NCI-H524 (cell line): ENCODE results near the gene CHD5.

Experiments
- DNase-seq, 2 experiments: peaks; one replicate each; lab custom pipeline; 2025; lab: John Stamatoyannopoulos, UW

CHD5 gene

DNA sequence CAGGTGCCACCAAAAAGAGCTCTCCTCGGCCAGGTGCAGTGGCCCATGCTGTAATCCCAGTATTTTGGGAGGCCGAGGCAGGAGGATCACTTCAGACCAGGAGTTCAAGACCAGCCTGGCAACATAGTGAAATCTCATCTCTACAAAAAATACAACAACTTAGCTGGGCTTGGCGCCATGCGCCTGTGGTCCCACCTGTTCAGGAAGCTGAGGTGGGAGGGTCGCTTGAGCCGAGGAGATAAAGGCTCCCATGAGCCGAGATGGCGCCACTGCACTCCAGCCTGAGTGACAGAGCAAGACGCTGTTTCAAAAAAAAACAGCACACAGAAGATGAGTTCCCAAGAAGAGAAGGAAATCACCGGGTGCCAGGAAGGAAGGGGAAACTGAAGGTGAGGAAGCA is 67.0 kb downstream of the CHD5 start:
- no peak for DNase-seq

DNA sequence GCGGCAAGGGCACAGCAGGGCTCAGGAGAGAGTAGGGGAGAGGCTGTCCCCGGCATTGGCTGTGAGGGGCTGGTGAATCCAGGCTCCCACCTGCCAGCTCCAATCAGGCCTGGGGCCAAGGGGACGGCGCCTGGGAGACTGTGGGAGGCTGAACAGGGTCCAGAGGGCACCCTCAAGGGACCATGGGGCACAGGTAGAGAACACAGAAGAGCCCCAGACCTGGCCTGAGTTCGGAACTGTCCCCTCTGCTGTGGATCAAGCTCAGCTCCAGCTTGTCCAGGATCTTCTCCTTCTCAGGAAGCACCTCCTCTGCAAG is 67.5 kb downstream of the CHD5 start:
- DNase-seq: no peak

DNA sequence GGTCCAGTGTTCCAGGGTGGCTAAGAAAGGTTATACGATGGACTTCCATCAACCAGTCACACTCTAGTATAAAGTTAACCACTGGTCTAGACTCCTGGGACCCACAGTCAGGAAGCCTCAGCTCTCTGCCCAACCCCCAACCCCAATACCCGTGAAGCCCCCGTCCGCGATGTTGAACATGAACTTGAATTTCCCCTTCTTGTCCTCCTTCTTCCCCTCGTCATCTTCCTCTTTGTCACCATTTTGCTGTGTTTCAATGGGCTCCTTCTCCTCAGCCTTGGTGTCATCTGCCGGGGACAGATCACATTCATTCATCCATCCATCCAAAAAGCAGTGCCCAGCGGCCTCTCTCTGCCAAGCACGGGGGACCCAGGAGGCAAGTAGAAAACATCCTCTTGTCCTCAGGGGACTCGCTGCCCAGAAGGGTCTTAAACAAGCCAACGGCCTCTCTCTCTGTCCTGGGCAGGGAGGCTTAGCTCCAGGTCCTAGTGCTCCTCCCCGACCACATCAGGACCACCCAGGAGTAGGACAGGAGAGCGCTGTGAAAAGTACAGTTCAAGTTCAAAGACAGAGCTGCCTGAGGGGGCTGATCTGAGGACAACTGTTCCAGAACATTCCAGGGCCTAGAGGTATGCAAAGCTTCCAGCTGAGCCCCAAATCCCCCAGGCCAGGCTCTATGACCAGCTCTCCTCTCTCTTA is 68.0 kb downstream of the CHD5 start:
- DNase-seq: no peak

DNA sequence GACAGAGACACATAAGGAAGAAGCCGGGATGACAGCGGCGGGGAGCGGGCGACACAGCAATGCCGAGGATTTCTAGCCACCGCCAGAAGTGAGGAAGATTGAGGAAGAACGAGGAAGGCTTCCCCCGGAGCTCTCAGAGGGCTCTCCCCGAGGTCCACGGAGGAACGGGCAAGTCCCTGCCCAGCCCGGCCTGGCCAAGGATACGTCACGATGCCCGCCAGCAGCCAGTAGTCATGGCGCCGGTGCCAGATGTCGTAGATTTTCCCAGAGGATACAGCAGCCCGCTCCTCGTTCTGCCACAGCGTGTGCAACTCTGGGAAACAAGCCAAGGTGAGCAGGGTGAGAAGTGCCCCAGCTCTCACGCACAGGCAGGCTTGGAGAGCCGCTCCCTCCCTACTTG is 68.5 kb downstream of the CHD5 start:
- DNase-seq: peak; percentile 84 to 91

DNA sequence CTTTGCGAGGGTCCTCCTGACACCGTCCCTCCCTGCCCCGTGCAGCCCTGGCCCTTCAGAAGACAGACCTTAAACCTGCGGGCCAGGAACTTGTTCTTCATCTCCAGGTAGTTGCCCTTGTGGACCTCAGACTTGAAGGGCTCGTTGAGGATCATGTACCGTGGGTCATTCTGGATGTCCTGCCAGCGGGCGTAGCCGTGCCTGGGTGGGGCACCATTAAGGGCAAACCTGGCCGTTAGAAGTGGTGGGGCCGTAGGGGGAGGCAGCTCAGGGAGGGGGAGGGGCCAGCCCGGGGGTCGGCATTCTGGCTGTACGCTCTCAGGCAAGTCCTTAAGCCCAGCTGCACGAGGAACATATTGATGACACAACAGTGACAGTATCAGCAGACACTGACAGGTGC is 69.8 kb downstream of the CHD5 start:
- DNase-seq: no peak

DNA sequence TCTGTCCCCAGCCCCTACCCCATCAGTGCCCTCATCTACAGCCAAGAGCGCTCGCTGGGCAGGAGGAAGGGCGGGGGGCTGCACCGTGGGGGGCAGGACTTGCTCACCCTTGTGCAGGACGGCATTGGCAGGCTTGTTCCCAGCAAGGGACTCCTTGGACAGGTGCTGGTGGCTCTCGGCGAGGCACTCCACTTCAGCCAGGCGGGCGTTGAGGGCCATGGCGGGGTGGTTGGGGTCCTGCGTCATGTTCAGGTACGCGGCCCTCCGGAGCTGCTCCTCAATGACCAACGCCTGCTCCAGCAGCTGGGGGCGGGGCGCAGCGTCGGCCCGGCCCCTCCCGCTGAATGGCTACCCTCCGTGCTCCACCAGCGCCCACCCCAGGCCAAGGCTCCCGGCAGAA is 70.4 kb downstream of the CHD5 start:
- DNase-seq: no peak

DNA sequence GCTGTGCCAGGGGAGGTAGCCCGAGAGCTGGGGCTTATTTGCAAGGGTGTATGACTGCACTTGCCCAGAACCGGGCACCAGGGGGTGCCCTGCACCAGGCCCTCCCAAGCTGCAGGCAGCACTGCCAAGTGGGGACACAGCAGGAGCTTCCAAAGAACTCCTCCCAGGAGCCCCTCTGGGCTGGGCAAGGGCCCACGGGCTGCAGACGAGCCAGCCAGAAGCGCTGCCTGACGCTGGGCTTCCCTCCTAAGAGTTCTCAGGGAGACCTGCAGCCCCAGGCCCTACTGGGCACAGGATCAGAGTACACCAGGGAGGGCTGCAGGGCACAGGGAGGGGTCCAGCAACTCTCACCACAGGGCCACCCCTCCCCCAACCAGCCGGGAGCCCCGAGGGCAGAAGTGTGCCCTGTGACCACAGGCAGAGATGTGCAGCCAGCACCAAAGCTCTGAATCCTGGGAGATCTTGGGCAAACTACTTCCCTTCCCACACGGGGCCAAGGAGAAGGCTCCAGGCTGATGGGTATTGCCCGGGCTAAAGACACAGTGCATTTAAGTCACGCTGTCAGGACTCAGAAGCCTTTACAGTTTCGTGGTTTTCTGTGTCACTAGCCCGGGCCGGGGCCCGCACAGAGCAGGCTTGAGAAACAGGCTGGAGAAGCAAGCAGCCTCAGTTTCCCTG is 71.0 kb downstream of the CHD5 start:
- peak; percentile 37 to 77 for DNase-seq

DNA sequence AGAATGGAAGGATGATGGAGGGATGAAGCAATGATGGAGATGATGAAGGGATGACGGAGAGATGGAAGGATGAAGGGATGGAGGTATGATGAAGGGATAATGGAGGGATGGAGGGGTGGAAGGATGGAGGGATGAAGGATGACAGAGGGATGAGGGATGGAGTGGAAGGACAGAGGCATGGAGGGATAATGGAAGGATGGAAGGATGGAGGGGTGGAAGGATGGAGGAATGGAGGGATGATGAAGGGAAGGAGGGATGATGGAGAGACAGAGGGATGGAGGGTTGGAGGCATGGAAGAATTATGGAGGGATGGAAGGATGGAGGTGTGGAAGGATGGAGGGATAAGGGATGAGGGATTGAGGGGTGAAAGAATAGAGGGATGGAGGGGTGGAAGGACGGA is 71.6 kb downstream of the CHD5 start:
- no peak for DNase-seq

DNA sequence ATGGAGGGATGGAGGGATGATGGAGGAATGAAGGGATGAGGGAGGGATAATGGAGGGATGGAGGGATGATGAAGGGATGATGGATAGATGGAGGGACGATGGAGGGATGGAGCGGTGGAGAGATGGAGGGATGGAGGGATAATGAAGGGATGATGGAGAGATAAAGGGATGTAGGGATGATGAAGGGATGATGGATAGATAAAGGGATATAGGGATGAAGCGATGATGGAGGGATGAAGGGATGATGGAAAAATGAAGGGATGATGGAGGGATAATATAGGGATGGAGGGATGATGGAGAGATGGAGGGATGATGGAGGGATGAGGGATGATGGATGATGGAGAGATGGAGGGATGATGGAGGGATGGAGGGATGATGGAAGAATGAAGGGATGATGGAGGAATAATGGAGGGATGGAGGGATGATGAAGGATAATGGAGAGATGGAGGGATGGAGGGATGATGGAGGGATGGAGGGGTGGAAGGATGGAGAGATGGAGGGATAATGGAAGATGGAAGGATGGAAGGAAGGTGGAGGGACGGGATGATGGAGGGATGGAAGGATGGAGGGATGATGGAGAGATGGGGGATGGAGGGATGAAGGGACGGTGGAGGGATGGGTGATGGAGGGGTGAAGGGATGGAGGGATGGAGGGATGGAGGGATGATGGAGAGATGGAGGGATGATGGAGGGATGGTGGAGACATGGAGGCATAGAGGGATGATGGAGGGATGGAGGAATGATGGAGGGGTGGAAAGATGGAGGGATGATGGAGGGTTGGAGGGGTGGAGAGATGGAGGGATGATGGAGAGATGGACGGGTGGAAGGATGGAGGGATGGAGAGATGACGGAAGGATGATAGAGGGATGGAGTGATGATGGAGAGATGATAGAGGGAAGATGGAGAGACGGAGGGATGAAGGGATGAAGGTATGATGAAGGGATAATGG is 72.4 kb downstream of the CHD5 start:
- no peak for DNase-seq

DNA sequence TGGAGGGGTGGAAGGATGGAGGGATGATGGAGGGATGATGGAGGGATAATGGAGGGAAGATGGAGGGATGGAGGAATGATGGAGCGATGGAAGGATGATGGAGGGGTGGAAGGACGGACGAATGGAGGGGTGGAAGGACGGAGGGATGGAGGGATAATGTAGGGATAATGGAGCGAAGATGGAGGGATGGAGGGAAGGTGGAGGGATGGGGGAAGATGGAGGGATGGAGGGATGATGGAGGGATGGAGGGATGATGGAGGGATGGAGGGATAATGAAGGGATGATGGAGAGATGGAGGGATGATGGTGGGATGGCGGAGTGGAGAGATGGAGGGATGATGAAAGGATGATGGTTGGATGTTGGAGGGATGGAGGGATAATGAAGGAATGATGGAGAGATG is 73.1 kb downstream of the CHD5 start:
- no peak for DNase-seq

DNA sequence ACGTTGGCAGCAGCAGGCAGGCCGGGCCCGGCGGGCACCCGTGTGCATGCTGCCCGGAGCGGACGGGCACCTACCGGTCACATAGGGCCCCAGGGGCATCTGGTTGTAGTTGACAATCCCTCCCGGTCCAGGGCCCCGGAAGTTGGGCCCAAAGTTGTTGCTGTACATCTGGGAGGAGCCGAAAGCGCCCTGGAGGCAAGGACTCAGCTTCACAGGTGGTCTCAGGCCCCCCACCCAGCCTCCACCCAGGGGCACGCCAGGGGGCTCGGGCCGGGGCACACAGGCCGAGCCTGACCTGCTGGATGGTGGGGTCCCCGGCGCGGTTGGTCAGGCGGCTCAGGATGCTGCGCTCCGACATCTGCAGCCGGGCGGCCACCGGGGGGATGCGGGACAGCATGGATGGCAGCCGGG is 73.8 kb downstream of the CHD5 start:
- DNase-seq: no peak

DNA sequence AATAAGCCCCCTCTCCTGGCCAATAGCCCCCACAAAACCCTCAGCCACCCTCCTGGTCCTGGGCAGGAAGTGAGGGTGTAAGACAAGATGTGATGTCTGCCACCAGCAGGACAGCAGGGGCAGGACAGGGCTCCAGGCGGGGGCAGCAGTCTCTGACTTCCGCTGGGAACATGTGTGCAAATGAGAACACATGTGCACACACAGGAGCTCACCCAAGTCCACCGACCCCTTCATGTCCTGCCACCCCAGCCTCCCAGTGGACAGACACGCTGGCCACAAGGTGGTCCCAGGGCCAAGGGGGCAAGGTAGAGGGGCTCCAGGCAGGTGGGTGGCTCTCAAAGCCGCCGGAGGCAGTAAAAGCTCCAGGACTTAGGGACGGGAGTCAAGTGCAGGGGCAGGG is 74.4 kb downstream of the CHD5 start:
- no peak for DNase-seq

DNA sequence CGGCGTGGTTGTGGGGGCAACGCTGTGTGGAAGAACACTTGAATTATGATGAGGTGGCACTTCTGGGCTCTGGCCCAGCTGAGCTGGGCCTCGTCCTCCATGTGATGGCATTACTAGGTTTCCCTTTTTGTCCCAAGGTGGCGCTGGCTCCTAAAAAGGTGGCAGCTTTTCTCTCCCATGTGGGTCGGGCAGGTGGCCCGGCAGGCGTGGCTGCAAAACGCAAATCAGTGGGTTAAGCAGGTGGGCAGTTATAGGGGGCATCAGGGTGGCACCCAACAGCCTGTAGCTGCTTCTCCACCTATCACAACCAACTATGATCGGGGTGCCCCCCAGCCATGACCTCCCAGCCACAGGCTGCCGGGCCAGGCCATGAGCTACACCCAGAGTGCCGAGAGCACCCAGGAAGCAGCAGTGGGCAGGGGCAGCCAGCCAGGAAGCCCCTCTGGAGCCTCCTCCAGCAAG is 74.9 kb downstream of the CHD5 start:
- peak in 1 of 2 experiments; percentile 20 for DNase-seq

DNA sequence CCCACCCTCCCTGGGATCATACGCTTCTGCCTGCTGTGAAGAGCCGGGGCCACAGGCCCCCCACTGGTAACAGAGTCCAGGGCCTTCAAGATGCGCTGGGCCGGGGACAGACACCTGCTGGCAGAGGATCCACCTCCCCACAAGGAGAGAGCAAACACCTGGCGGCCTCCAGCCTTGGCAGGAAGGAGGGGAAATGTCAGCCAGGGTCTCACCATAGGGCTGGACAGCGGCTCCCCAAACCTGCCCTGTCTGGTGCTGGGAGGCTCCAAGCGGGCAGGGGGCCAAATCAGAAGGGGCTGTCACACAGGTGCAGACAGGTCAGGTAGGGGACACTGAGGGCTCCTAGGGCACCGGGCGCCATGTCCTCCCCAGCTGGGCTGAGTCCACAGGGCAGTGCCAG is 75.5 kb downstream of the CHD5 start:
- no peak for DNase-seq

DNA sequence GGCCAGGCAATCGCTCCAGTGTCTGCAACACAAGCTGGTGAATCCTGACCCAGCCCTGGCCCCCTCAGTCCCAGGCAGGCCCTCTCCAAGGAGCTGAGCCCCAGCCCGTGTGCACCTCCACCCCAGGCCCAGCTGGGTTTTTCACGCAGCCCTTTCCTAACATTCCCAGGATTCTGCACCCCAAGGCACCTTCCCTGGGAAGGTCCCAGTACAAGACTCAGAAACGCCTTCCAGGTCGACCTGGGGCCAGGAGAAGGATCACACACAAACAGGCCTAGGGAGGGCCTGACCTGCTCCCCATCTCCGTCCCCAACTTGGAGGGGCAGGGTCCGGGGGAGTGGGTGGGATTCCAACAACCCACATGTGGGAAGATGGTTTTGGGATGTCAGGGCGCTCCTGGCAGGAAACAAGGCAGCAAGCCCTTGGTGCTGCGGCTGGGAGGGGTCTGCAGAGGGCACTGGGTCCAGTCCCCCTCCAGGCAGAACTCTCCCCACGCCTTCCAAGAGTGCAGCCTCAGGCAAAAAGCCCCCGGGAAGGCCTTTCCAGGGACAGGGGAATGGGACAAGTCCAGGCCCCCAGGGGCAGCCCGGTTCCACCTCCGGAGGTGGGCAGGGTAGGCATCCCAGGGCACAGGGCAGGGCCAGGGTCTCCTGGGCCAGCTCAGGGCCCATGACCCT is 76.1 kb downstream of the CHD5 start:
- no peak for DNase-seq

DNA sequence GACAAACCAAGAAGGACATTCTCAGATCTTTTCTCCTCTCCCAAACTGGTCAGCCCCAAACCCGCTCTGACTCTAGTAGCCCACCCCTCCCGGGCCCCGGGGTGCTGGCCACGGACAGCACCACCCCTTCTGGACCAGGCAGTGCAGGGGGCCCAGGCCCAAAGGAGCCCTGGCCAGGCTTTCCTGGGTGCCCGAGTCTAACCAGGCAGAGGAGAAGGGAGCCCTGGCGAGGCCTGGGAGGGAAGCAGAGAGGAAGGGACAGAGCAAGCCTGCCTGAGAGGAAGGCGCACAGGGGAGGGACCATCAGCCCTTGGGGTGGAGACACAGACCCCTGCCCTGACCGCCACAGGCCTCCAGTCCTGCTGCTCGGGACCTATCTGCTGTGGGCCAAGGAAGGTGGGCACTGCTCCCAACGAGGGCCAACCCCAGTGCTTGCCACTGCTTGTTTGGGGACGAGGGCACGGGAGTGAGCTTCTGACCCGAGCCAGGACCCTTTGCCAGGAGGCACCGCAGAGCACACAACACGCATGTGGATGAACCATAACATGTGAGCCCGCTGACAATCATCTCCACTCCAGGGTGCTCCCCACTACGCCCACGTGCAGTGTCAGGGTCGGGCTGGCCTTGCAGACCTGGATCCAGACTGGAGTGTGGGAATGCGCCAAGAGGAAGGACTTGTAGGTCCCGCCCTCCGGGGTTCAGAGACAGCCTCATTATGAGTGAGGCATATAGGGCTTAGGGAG is 76.8 kb downstream of the CHD5 start:
- no peak for DNase-seq

DNA sequence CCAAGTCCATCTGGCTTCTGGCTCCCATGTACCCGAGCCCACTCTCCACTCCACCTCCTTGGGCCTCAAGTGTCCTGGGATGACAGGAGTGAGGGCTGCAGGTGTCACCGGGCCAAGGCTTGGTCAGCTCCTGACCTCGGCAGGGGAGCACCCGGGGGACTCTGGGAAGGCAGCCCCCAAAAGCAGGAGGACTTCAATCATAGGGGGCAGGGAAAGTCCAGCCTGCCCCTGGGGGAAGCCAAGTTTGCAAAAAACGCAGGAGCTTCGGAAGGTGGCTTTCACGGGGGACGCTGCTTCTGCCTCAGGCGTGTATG is 77.6 kb downstream of the CHD5 start:
- no peak for DNase-seq

DNA sequence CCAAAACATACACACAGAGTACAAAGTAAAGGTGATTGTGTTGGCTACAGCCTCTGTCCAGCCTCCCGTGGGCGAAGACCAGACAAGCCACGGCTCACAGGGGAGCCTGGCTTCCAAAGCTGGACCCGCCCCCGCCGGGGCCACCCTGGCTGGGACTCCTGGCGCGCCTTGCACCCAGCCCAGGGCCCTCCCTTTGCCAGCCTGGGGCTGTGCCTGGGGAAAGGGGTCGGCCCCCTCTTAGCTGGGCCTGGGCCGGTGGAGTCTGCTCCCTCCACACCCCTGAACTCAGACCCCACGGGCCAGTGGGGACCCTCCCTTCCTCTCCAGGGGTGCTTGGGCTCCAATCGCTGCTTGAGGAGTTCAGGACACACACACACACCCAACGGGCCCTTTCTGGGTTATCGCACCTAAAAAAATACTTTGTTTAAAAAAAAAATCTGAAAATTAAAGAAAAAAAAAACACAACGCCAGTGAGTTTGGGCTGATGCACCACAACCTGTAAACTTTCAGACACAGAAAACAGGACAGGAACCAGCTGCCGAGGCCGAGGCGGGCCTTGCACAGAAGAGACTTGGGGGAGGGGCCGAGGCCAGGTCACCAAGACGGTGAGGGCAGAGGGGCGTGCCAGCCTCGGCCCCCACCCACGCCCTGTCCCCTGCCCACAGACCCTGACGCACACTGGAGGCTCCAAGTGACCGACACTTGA is 78.1 kb downstream of the CHD5 start:
- DNase-seq: no peak

DNA sequence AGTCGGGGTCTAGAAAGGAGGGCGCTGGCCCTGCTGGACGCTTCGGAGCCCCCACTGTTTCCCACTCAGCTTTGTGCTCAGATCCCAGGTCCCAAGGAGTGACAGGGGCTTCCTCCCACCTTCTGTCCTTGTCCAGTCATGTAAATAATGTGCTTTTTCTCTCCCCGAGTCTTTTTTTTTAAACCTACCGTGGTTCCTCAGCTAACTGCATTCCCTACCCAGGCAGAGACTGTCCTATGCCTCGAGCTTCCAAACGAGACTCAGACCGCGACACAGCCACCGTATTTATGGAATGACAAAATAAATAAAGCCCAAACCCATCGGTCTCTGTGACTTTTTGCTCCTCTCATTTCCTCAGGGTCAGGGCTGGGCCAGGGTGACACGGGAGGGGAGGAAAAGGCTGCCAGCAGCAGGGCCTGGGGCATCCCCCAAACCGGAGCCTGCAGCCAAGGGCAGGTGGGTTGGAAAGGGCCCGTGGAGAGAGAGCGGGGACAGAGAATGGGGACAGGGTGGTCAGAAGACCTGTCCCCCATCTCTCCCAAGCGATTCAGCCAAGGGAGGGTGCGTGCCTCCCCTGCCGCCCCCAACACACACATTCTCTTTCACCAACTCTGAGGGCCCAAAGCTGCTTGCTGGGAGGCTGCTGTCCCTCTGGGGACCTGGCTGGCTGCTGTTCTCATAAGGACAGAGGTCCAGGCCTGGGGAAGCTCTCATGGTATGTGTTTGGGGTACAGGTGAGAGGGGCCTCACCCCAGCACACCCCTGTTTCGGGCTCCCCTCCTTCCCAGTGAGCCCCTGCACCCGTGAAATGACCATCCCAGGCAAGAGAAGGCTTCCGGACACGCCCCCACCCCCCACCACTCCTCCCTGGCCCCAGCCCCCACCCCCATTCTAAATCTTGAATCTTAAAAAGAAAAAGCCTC is 79.0 kb downstream of the CHD5 start:
- DNase-seq: no peak
